Activated CD4-positive, alpha-beta T cell treated with anti-CD3 and anti-CD28 coated beads for 1 hour (primary cell): ENCODE results near the gene ALDH3B1.
A peak's percentile ranks its signal among the peaks of the same experiment; 100 is the strongest.

Experiments
- DNase-seq: peaks from one replicate; pipeline ENCODE4 v3.0.0-alpha.2; 2020

Gene ALDH3B1

DNA sequence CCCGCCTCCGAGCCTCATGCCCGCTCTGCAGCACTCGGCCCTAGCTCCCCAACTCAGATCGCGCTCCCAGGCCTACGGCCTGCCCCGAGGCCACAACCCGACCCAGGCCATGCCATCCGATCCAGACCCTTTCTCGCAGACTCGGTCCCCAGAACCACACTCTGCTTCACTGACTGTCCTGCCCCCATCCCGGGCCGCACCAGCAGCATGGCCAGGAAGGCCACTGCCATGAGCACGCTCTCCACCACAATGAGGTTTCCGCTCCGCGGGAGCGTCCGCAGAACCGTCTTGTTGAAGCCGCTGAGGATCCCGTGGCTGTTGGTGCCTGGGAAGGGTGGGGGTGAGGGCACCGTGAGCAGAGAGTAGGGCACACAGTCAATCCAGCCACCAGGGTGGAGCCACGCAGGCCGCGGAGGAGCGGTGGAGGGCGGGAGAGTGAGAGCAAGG, 12.6 kb upstream of the ALDH3B1 start:
- no peak for DNase-seq

GRCh38 chr11:67998150-67999045, 11.7 kb upstream of the ALDH3B1 start:
- no peak for DNase-seq

DNA sequence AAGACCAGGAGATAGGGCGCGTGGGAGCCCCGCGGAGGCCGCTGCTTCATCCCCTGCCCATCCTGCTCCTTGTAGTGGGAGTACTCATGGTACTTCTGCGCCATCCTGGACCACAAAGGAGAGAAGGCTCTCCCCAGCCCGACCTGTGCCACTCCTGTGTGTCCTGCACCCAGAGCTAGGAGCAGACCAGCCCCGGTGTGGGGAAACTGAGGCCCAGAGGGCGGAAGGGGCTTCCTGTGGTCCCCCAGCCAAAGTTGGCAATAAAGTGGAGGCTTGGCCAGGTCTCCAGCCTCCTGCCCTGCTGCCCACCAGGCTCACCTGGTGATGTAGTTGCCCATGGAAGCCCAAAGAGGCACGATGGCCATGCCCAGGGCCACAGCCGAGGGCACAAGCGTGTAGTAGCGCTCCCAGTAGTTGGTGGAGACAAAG, 10.9 kb upstream of the ALDH3B1 start:
- no peak for DNase-seq

GRCh38 chr11:67999704-68000103, 10.4 kb upstream of the ALDH3B1 start:
- no peak for DNase-seq

GRCh38 chr11:68002575-68002937, 7.6 kb upstream of the ALDH3B1 start:
- DNase-seq: no peak

DNA sequence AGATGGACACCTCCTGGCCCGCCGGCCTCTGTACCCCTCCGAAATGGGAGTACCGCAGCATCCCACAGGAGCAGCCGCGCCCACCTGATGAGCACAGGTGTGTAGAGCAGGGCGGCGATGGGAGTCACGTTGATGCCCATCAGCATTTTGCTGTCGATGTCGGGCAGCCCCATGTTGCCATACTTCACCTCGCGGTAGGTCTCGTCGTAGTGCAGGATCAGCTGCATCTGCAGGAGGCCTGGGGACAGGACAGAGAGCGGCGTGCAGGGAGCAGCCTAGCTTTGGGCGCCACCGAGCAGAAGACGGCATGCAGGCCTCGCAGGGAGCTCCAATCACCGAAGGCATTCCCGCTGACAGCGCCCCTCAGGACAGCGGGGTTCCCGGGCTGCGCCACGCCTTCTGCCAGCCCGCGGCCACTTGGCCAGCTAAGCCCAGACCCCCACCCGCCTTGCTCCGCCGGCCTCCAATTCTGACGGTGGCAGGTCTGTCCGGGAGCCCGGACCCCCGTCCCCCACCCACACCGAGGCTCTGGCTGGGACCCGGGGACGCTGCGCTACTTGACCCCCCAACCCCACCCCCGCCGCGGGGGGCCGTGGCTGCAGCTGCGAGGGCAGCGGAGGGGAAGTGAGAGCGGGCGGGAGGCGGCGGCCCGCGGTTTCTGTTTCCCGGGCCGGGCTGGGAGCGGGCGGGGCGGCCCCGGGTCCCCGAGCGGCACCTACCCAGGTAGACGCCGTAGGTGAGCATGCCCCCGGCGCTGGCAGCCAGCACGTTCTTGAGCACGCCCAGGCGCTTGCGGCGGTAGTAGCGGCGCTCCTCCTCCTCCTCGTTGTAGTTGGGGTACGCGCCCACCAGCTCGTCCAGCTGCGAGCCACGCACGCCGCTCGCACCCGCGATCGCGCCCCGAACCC, 6.9 kb upstream of the ALDH3B1 start:
- peak; percentile 38 for DNase-seq

DNA sequence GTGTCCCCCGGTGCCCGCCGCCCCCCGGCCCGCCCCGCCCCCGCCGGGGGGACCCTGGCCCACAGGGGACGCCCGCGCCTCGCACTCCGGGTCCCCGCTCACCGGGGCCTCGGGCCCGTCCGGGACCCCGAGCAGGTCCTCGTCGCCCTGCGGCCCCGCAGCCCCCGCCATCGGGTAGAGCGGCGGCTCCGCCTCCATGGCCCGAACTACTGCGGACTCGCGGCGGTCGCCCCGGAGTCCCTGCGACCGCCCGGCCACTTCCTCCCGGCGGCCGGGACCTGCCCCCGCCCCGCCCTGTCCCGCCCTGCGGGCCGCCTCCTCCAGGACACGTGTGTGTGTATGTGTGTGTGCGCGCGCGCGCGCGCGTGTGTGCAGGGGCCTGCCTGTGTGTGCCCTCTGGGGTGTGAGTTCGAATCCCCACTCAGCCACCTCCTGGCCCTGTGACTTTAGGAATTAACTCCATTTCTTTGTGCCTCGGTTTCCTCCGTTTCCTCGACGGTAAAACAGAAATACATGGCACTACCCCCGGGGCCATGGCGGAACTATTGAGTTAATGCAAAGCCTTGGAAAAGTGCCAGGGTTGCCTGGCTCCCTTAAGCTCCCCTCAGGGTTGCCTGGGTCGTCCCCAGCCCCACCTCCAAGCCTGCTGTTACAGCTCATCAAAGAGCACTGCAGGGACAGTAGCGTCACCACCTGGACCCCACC, 6.1 kb upstream of the ALDH3B1 start, which contains the start of gene UNC93B1:
TSS of gene UNC93B1 (minus strand) at position 252 of the 705 bp plus-strand sequence. CDS start at position 198, 54 bp downstream.
- DNase-seq: peak; percentile 66

GRCh38 chr11:68004551-68005335, 5.4 kb upstream of the ALDH3B1 start:
- no peak for DNase-seq

DNA sequence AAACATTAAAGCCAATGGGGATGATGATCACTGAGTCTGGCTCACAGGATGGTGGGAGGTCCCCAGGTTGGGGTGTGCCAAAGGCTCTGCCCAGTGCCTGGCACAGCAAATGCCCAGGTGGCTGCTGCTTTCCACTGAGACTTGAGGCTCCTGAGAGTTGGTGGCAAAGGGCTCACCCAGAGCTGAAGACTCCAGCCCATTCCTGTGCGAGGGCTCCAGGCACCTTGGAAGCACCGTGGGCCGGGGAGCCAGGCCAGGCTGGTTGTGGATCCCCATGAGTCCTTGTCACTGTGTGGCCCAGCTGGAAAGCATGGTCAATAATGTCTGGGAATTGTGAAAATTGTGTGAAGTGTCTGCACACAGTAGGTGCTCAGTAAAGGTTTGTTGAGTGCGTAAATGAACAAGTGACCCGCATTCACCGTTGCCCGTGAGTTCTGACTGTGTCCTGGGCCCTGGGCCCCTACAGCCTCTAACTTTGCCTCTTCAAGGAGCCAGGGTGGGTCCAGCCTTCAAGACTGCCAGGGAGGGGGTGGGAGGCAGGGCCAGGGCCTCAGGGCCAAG, 3.4 kb upstream of the ALDH3B1 start:
- no peak for DNase-seq

GRCh38 chr11:68007498-68008380, 2.4 kb upstream of the ALDH3B1 start:
- DNase-seq: no peak

- no peak for DNase-seq
Observed at GRCh38 chr11:68008381-68009337, 1.5 kb upstream of the ALDH3B1 start.

DNA sequence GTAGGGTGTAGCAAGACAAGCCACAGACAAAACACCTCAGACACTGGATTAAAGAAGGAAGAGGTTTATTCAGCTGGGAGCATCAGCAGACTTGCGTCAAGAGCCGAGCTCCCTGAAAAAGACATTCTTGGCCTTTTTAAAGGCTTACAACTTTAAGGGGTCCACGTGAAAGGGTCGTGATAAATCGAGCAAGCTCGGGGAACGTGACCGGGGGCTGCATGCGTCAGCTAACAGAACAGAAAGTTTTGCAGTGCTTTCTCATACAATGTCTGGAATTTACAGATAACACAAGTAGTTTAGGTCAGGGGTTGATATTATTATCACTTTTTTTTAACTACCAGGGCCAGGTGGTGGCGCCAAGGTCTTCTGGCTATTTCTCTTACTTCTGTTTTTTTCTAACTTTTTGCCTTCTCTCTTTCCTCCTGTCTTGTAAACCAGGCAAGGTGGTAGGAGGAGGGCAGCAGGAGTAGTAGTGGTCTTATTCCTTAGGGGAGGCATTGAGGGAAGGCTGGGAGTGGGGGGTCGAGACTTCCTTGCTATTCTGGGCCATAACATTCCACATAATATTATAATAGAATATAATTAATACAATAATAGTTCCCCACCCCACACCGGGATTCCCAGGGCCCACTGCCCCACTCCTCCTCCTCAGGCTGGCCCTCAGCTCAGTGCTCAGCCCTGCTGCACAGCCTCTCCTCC, 587 bp upstream of the ALDH3B1 start:
- DNase-seq: no peak

DNA sequence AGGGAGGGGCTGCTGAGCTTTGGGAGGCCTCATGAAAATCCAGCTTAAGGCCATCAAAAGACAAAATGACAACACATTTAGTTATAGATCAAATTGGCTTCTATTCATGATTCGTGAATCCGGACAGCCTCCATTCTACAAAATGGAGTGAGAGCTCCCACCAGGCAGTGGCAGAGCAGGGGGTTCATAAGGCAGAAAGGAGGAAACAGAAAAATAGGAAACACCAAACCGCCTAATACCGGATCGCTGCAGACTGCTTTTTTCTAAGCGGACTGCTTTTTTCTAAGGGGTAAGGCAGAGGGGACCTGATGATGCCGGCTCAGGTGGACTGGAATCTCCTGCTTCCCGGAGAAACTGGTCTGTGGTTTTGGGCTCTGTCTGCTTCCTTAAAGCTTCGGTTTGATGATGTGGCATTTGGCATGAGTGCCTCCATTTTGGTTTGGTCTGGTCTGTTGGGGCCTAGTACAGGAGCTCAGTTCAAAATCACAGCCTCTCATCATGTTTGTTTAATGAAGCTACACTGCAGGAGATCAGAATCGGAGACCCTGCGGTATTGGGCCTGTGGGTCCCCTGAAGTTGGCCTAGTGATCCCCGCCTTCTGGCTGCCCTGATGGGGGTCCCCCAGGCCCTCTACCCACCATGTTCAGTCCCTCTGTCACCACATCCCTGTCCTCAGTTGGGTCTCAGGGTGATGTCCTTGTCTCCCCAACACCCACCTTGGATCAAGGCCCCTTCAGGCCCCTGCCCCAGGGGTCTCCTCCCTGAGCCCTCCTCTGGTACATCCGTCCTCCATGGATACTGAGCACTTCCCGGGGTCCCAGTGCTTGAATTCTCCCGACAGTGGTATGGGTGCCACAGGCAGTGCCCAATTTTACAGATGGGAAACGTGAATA, 1.2 kb downstream of the ALDH3B1 start:
- DNase-seq: no peak

DNA sequence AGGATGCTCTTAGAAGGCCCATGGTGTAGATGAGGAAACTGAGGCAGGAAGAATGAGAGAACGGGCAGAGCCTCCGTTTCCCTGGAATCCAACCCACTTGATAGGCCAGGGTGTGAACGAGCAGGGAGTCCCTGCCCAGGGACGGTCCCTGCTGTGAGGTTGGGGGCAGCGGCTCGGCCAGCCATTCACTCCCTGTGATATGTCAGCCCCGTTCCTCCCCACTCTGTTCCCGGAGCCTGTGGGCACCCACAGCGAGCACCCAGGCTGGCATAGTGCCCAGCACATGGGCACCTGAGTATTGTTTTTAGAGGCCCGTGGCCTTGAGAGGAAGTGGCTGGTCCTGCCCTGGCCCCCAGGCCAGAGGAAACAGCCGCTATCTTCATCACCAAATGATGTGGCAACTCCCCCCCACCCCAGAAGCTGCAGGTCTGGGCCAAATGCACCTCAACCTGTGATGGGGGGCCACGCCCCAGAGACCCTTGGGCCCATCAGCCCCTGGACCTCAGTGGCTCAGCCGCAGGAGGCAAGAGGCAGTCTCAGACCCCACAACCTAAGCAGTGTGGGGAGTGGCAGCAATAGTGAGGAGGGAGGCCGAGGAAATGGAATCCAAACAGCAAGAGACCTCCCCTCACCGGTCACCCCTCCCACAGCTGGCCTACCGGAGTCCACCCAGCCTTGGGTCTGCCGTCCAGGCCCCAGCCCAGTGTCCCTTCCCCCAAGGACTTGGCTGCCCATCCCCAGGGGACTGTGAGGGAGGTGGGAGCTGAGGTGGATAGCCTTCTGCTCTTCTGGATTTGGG, 2.1 kb downstream of the ALDH3B1 start:
- no peak for DNase-seq

- DNase-seq: no peak
Observed at GRCh38 chr11:68012843-68013610, 2.9 kb downstream of the ALDH3B1 start.

- no peak for DNase-seq
Observed at GRCh38 chr11:68013611-68014156, 3.6 kb downstream of the ALDH3B1 start.
